Activated naive CD8-positive, alpha-beta T cell treated with anti-CD3 and anti-CD28 coated beads, Interleukin-2, amount 50 U/mL, for 24 hours (primary cell): ENCODE results near the gene COBLL1.

ENCODE experiments used
- ATAC-seq: fragments of 150-1000 bp; cut with Tn5 transposase; one replicate; pipeline ENCODE4 v1.10.0; 2021
- DNase-seq: peaks from one replicate; pipeline ENCODE4 v3.0.0; 2021
- H3K27ac Mint-ChIP-seq: one replicate; pipeline ENCODE4 v1.8.0; 2021; ENCODE audit warnings: mild to moderate bottlenecking, mixed read lengths
- H3K27me3 Mint-ChIP-seq: one replicate; pipeline ENCODE4 v1.8.0; 2021; ENCODE audit warnings: mixed read lengths
- H3K36me3 Mint-ChIP-seq: one replicate; pipeline ENCODE4 v1.8.0; 2021; ENCODE audit warnings: low read depth, mixed read lengths
- H3K4me1 Mint-ChIP-seq: one replicate; pipeline ENCODE4 v1.8.0; 2021; ENCODE audit warnings: mixed read lengths
- H3K4me3 Mint-ChIP-seq: one replicate; pipeline ENCODE4 v1.8.0; 2021; ENCODE audit warnings: mild to moderate bottlenecking, moderate library complexity, mixed read lengths
- H3K9me3 Mint-ChIP-seq: one replicate; pipeline ENCODE4 v1.8.0; 2021; ENCODE audit warnings: mixed read lengths

Gene COBLL1

DNA sequence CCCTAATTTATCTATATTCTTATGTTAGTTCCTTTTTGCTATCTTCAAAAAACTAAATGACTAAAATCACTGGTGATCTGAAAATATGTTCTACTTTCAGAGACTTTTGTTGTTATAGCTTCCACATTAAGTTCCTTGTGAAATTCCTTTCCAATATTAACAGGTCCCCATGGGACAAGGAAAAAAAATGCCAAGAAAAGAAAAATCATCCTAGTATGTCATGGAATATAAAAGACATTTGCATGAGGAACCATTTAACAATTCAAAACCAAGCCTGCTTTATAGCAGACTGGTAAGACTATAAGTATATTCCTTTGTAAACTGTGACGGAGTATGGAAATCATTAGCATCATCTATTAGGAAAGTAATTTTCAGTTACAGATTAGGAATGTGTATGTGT is 48.1 kb downstream of the COBLL1 start:
- H3K36me3 Mint-ChIP-seq: no peaks in the 10 kb centered on the region
- H3K4me3 Mint-ChIP-seq: no peak overlapping the region
- peaks cover 3% of the 10 kb centered on the region for H3K4me1 Mint-ChIP-seq
- ATAC-seq: no peak
- no peak overlapping the region for H3K27ac Mint-ChIP-seq
- no peaks in the 10 kb centered on the region for H3K27me3 Mint-ChIP-seq
- no peaks in the 10 kb centered on the region for H3K9me3 Mint-ChIP-seq
- DNase-seq: no peak

GRCh38 chr2:164792316-164793170 is 49.1 kb downstream of the COBLL1 start:
- no peaks in the 10 kb centered on the region for H3K36me3 Mint-ChIP-seq
- no peaks in the 10 kb centered on the region for H3K9me3 Mint-ChIP-seq
- no peak for ATAC-seq
- peaks cover 3% of the 10 kb centered on the region for H3K4me1 Mint-ChIP-seq
- no peaks in the 10 kb centered on the region for H3K27me3 Mint-ChIP-seq
- no peak overlapping the region for H3K4me3 Mint-ChIP-seq
- DNase-seq: no peak
- H3K27ac Mint-ChIP-seq: no peak overlapping the region

- DNase-seq (no peak), ATAC-seq (no peak)
- Mint-ChIP-seq H3K4me1 (peaks cover 2% of the 10 kb centered on the region), H3K9me3 (no peaks in the 10 kb centered on the region), H3K4me3 (no peak overlapping the region), H3K27me3 (no peaks in the 10 kb centered on the region), H3K36me3 (no peaks in the 10 kb centered on the region), H3K27ac (no peak overlapping the region)
Observed at GRCh38 chr2:164789968-164790367, 51.7 kb downstream of the COBLL1 start.

DNA sequence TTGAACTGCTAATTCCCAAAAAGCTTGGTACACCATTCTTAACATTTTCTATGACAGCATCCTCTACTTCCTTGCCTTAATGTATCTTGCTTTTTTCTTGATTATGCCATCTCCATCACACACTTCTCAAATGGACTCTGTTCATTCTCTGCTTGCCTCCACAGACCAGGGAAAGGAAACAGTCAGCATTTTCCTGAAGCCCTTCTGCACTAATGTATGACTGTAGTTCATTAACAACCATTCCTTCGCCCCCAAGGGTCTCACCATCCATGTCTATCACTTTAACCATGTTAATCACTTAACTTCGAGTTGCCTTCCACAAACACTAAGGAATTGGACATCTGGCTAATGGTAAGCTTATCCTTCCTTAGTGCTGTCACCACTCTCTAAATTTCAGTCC is 54.8 kb downstream of the COBLL1 start:
- no peak for ATAC-seq
- Mint-ChIP-seq H3K36me3 (no peaks in the 10 kb centered on the region), H3K27ac (no peak overlapping the region), H3K9me3 (no peaks in the 10 kb centered on the region), H3K4me1 (peaks cover 2% of the 10 kb centered on the region), H3K4me3 (no peak overlapping the region), H3K27me3 (no peaks in the 10 kb centered on the region)
- DNase-seq: no peak

GRCh38 chr2:164785457-164785856 is 56.2 kb downstream of the COBLL1 start:
- DNase-seq (no peak), ATAC-seq (no peak)
- H3K27ac Mint-ChIP-seq: no peak overlapping the region
- H3K4me1 Mint-ChIP-seq: peaks cover 2% of the 10 kb centered on the region
- H3K4me3 Mint-ChIP-seq: no peak overlapping the region
- H3K27me3 Mint-ChIP-seq: no peaks in the 10 kb centered on the region
- no peaks in the 10 kb centered on the region for H3K36me3 Mint-ChIP-seq
- H3K9me3 Mint-ChIP-seq: no peaks in the 10 kb centered on the region

DNA sequence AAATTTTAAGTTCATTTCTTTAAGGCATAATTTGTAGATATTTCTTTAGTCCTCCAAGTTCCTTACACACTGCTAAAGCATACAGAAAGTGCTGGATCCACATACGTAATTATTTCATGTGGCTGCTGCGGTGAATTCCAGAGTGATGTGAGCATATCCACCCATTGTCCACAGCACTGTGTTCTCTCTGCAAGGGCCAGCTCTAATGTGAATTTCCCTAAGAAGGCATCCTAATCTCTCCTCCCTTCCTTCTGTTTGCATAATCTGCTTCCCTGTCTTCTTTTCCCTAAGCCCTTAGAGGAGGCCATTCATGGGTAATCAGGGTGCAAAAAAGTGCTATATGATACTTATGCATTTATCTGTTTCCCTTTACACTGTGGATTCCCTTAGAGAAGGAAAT is 57.2 kb downstream of the COBLL1 start:
- H3K36me3 Mint-ChIP-seq: no peaks in the 10 kb centered on the region
- H3K4me3 Mint-ChIP-seq: no peak overlapping the region
- no peaks in the 10 kb centered on the region for H3K9me3 Mint-ChIP-seq
- no peak overlapping the region for H3K27ac Mint-ChIP-seq
- ATAC-seq (no peak), DNase-seq (no peak)
- peaks cover 2% of the 10 kb centered on the region for H3K4me1 Mint-ChIP-seq
- H3K27me3 Mint-ChIP-seq: no peaks in the 10 kb centered on the region

DNA sequence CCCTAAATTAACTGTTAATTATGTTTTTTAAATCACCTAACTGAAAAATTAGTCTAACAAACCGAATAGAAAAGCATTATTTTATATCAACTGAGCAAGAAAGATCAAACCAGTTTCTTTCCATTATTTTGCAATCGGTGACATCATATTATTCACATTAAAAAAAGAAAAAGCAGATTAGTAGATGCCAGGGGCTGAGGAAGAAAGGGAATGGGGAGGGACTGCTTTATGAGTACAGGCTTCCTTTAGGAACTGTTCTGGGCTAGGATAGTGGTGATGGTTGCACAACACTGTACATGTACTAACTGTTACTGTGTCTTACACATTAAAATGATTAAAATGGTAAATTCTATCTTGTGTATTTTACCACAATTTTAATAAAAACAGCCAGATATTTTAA is 59.3 kb downstream of the COBLL1 start:
- no peak overlapping the region for H3K4me3 Mint-ChIP-seq
- no peaks in the 10 kb centered on the region for H3K27me3 Mint-ChIP-seq
- no peak overlapping the region for H3K27ac Mint-ChIP-seq
- peaks cover 2% of the 10 kb centered on the region for H3K4me1 Mint-ChIP-seq
- ATAC-seq (no peak), DNase-seq (no peak)
- H3K36me3 Mint-ChIP-seq: no peaks in the 10 kb centered on the region
- no peaks in the 10 kb centered on the region for H3K9me3 Mint-ChIP-seq

DNA sequence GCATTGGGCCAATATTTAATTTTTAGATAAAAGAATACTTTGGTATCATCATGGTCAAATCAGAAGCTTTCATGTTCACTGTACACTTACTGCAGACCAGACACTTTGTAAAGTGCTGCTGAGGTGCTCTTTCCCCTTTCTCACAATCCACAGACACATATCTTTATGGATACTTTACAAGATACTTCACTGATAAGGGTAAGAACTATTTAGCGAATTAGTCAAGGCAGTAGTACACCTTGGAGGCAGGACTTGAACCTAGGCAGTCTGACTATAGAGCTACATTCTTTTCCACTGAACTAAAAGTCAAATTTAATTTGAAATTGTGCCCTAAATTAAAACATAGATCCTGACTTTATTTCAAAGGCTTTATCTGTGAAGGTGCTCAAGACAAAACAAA is 60.2 kb downstream of the COBLL1 start:
- no peak overlapping the region for H3K4me3 Mint-ChIP-seq
- no peak for ATAC-seq
- H3K4me1 Mint-ChIP-seq: peaks cover 2% of the 10 kb centered on the region
- H3K27ac Mint-ChIP-seq: no peak overlapping the region
- H3K36me3 Mint-ChIP-seq: no peaks in the 10 kb centered on the region
- DNase-seq: no peak
- no peaks in the 10 kb centered on the region for H3K27me3 Mint-ChIP-seq
- H3K9me3 Mint-ChIP-seq: no peaks in the 10 kb centered on the region

DNA sequence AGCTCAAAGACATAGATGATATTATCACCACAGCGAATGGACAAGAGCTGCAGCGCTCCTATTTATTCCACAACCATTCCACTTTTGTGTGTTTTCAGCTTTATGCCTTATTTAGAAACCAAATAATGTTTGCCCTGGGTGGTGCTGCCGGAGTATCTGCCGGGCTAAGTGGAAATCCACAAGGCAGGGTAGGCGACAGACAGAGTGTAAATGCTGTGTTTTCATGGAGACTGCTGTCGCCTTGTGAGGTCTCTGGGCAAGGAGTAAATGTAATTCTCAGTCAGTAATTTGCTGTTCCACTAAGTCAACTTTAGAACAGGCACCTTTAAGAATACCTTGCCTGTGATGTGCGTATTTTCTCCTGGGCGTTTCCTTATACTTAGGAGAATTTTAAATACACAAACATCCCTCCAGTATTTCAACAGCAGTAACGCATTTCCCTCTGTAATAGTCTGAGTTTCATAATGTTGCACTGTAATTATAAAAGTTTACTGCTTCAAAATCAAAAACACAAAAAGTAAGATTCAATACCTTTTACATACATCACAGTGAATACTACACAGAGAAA is 60.9 kb downstream of the COBLL1 start:
- no peaks in the 10 kb centered on the region for H3K36me3 Mint-ChIP-seq
- no peaks in the 10 kb centered on the region for H3K9me3 Mint-ChIP-seq
- H3K4me1 Mint-ChIP-seq: no peaks in the 10 kb centered on the region
- no peak overlapping the region for H3K4me3 Mint-ChIP-seq
- no peaks in the 10 kb centered on the region for H3K27me3 Mint-ChIP-seq
- ATAC-seq: no peak
- no peak overlapping the region for H3K27ac Mint-ChIP-seq
- no peak for DNase-seq

GRCh38 chr2:164779383-164780057 is 62.1 kb downstream of the COBLL1 start:
- no peaks in the 10 kb centered on the region for H3K9me3 Mint-ChIP-seq
- no peak overlapping the region for H3K27ac Mint-ChIP-seq
- DNase-seq (no peak), ATAC-seq (no peak)
- H3K4me1 Mint-ChIP-seq: no peaks in the 10 kb centered on the region
- H3K36me3 Mint-ChIP-seq: no peaks in the 10 kb centered on the region
- no peaks in the 10 kb centered on the region for H3K27me3 Mint-ChIP-seq
- H3K4me3 Mint-ChIP-seq: no peak overlapping the region

GRCh38 chr2:164778723-164779122 is 62.9 kb downstream of the COBLL1 start:
- H3K36me3 Mint-ChIP-seq: no peaks in the 10 kb centered on the region
- H3K4me1 Mint-ChIP-seq: no peaks in the 10 kb centered on the region
- no peaks in the 10 kb centered on the region for H3K9me3 Mint-ChIP-seq
- no peaks in the 10 kb centered on the region for H3K27me3 Mint-ChIP-seq
- DNase-seq (no peak), ATAC-seq (no peak)
- H3K4me3 Mint-ChIP-seq: no peak overlapping the region
- H3K27ac Mint-ChIP-seq: no peak overlapping the region

DNA sequence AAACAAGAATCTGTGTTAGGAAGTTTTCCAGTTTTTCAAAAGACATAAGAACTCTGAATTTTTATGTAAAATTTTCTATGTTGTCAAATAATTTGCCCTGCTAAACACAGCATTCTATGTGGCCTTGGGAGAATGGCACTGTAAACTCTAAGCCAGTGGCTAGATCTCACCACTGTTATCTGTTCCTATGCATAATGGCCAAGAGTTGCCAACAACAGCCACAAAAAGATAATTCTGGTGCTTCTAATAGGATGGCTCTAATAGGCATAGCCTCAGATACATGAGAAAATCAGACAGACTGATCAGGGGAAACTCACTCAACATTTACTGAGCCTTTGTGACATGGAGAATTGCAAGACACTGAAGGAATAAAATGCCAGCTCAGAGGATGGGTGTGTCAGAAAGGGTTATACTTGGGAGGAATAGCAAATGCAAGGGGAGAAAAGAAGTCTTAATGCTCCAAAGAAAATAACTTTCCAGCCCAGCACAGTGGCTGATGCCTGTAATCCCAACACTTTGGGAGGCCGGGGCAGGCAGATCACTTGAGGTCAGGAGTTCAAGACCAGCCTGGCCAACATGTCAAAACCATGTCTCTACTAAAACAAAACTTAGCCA is 63.7 kb downstream of the COBLL1 start:
- H3K4me1 Mint-ChIP-seq: no peaks in the 10 kb centered on the region
- no peaks in the 10 kb centered on the region for H3K9me3 Mint-ChIP-seq
- no peaks in the 10 kb centered on the region for H3K27me3 Mint-ChIP-seq
- ATAC-seq (no peak), DNase-seq (no peak)
- H3K4me3 Mint-ChIP-seq: no peak overlapping the region
- no peaks in the 10 kb centered on the region for H3K36me3 Mint-ChIP-seq
- H3K27ac Mint-ChIP-seq: no peak overlapping the region

DNA sequence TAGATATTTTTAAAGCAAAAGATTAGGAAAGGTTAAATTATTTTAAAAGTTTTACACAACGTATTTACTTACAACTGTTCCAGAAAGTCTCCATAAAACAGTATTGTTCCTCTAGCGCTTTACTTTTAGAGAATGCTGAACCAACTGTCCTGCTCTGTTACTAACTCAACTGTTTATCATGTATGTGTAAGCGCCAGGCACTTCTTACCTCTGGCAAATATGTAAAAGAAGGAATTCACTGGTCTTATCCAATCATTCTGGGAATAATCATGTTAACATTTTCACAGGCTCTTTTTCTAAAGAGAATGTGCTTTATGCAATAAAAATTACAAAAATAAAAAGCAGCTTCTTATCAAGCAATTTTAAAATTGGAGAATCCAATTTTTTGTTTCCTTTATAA is 68.0 kb downstream of the COBLL1 start:
- DNase-seq (no peak), ATAC-seq (no peak)
- no peaks in the 10 kb centered on the region for H3K27me3 Mint-ChIP-seq
- no peaks in the 10 kb centered on the region for H3K9me3 Mint-ChIP-seq
- no peak overlapping the region for H3K27ac Mint-ChIP-seq
- H3K4me1 Mint-ChIP-seq: no peaks in the 10 kb centered on the region
- no peaks in the 10 kb centered on the region for H3K36me3 Mint-ChIP-seq
- H3K4me3 Mint-ChIP-seq: no peak overlapping the region

DNA sequence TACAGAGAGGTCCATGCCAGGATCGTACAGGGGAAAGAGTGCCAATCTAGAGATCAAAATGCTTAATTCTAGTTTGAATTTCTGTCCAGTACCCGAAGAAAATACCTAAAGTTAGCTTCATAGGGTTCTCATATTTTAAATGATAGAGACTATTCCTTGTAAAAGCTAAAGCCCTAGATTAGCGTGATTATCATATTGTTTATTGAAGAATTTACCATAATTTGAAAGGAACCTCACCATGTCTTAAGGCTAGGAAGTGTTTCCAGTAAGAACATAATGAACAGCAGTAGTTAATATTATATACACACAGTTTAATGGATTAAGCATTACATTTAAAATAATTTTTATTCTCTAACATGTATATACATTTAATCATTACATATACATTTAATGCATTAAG is 68.5 kb downstream of the COBLL1 start:
- H3K9me3 Mint-ChIP-seq: no peaks in the 10 kb centered on the region
- no peak overlapping the region for H3K4me3 Mint-ChIP-seq
- H3K36me3 Mint-ChIP-seq: no peaks in the 10 kb centered on the region
- no peak overlapping the region for H3K27ac Mint-ChIP-seq
- H3K4me1 Mint-ChIP-seq: no peaks in the 10 kb centered on the region
- H3K27me3 Mint-ChIP-seq: no peaks in the 10 kb centered on the region
- ATAC-seq (no peak), DNase-seq (no peak)

- Mint-ChIP-seq H3K4me1 (no peaks in the 10 kb centered on the region), H3K4me3 (no peak overlapping the region), H3K36me3 (no peaks in the 10 kb centered on the region), H3K27ac (no peak overlapping the region), H3K27me3 (no peaks in the 10 kb centered on the region), H3K9me3 (no peaks in the 10 kb centered on the region)
- ATAC-seq (no peak), DNase-seq (no peak)
Observed at GRCh38 chr2:164771897-164772296, 69.7 kb downstream of the COBLL1 start.
